ENCODE measurements around the gene ASTN1. TPM values are rescaled to one million over a fixed set of nuclear protein-coding genes. Genes with fewer than 3 reads are reported as not detected.
A peak's percentile ranks its signal among the peaks of the same experiment; 100 is the strongest.
"Not testable (repeated sequence)": the region's sequence is repeated elsewhere in the genome, so short reads cannot be mapped to it uniquely, and the experiment has no call there.

ASTN1 gene
- total and polyA plus RNA-seq, 4 donors: 33.4 to 127 (median 82.8) TPM

DNA sequence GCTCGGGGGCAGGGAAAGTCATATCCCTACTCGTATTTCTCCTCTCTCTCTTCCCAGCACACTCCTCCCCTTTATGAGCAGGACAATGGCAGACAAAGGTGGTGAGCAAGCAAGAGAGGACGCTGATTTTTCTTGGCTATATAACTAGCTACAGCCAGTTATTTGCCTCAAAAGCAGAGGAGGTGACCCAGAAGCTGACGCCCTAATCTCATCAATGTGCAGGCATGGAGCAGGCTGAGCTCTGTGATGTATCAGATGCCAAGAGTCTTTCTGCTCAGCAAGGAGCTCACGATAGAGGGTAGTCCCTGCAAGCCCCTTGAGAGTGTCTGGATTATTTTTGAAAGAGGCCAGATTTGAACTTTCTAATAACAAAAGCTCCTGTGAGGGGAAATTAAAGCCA lies 75.5 kb downstream of the ASTN1 start:
- H3K27ac ChIP-seq (ENCODE audit: low read depth, low read length): no peak overlapping the region
- H3K4me1 ChIP-seq (ENCODE audit: control insufficient read depth, insufficient read depth, low read length): peaks cover 4% of the 10 kb centered on the region
- WGBS (ENCODE audit: insufficient coverage): 36% methylated on average over 2 of the region's 5 CpGs

DNA sequence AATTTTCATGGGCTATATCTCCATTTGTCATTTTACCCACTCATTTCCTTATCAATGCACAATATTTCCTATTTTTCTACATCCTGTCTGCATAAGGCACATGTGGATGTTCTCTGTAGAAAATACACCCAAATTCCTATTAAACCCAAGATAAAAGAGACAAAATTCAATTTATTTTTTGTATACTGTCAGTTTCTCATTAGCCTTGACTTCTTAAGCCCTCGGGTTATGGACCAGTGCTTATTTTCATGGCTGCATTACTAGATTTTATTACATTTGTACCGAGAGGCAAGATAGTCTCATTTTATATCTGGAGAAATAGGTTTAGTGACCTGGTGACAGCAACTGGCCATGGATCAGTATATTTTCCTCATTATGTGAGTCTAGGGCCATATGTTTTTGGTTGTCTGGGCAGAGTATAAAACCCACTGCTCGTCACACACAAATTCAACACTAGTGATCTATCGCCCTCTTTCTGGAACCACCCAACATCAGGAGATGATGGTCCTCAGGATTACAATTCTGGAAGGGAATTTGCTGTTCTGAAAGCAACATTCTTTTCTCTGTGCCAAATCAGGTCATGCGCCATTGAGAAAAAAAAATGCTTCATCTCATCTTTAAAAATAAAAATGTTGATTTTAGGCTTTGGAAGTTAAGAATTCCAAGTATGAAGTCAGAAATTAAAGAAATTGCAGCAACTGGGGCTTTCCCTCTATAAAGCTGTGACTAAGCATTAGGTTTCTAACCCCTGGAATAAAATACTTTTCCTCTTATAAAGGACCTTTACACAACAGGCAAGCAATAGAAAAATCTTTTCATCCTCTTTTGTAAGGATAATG lies 81.4 kb downstream of the ASTN1 start:
- Histone ChIP-seq H3K27me3 (ENCODE audit: control insufficient read depth, insufficient read depth, low read length) (no peaks in the 10 kb centered on the region), H3K27ac (ENCODE audit: low read depth, low read length) (no peak overlapping the region), H3K36me3 (ENCODE audit: control insufficient read depth, insufficient read depth, low read length) (no peaks in the 10 kb centered on the region), H3K4me1 (ENCODE audit: control insufficient read depth, insufficient read depth, low read length) (peaks cover 4% of the 10 kb centered on the region), H3K4me3 (ENCODE audit: low read depth, low read length) (no peak overlapping the region), H3K9me3 (ENCODE audit: control insufficient read depth, insufficient read depth, low read length) (no peaks in the 10 kb centered on the region)
- DNase-seq (ENCODE audit: low read depth in 4 of 6, low spot score in 6 of 6): no peak
- WGBS (ENCODE audit: insufficient coverage): 100% methylated on average over 1 of the region's 5 CpGs

More for the DNA sequence above, 75.5 kb downstream of the ASTN1 start:
- Histone ChIP-seq H3K27me3 (ENCODE audit: control insufficient read depth, insufficient read depth, low read length) (no peaks in the 10 kb centered on the region), H3K36me3 (ENCODE audit: control insufficient read depth, insufficient read depth, low read length) (no peaks in the 10 kb centered on the region), H3K4me3 (ENCODE audit: low read depth, low read length) (no peak overlapping the region), H3K9me3 (ENCODE audit: control insufficient read depth, insufficient read depth, low read length) (no peaks in the 10 kb centered on the region)
- DNase-seq (ENCODE audit: low read depth in 4 of 6, low spot score in 6 of 6): no peak

DNA sequence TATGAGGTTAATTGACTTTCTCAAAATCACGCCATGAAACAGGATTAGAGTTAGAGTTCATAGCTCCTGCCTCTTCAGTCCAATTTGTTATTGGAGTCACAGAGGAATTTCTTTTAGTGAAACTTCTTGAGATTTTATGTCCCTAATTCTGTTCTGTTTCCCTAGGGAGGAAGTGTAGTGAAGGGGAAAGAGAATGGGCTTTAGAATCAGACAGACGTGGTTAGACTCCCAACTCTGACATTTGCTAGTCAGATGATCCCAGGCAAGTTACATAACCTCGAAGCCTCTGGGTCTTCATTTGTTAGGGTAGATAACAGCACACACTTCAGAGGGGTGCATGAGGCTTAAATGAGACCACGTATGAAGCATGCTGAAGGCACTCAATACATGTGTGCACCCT lies 83.9 kb downstream of the ASTN1 start:
- Histone ChIP-seq H3K27ac (ENCODE audit: low read depth, low read length) (peak overlapping the region; percentile 22), H3K36me3 (ENCODE audit: control insufficient read depth, insufficient read depth, low read length) (no peaks in the 10 kb centered on the region), H3K4me1 (ENCODE audit: control insufficient read depth, insufficient read depth, low read length) (peaks cover 5% of the 10 kb centered on the region), H3K27me3 (ENCODE audit: control insufficient read depth, insufficient read depth, low read length) (no peaks in the 10 kb centered on the region), H3K9me3 (ENCODE audit: control insufficient read depth, insufficient read depth, low read length) (no peaks in the 10 kb centered on the region), H3K4me3 (ENCODE audit: low read depth, low read length) (no peak overlapping the region)
- DNase-seq (ENCODE audit: low read depth in 4 of 6, low spot score in 6 of 6): peak in 4 of 6 donors; percentile 19 to 66 (median 44)
- 82% methylated on average over 2 of the region's 4 CpGs for WGBS (ENCODE audit: insufficient coverage)

DNA sequence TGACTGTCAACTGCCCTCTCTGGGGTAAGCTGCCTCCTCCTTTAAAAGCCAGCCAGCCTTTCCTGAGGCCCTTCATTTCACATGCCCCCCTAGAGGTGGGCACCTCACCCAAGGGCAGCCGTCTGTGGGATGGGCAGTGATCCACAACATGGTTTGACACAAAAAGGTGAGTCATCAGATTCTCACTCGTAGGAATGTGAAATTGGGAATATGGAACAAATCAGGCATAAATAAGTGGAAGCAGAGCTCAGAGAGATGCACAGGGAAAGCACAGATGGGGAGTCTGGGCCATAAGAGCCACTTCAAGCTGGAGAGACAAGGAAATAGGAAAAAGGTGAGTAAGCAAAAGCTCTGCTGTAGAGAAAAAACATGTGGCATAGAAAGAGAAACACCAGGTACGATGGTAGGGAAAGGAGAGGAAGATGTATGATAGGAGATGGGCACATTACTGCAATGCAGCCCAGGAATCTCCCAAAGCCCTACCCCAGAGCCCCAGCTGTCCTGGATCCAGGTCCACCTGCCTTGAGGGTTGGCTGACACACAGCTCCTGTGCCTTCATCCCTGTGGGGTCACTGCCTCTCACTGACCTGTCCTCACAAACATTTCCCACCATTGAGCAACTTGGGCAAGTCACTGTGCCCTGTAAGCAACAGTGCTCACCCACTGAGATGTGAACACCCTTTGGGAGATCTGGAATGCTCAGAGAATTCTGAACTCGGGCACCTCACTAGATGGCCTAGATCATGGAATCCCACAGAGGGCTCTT lies 86.6 kb downstream of the ASTN1 start:
- Histone ChIP-seq H3K4me1 (ENCODE audit: control insufficient read depth, insufficient read depth, low read length) (peaks cover 5% of the 10 kb centered on the region), H3K27ac (ENCODE audit: low read depth, low read length) (no peak overlapping the region), H3K9me3 (ENCODE audit: control insufficient read depth, insufficient read depth, low read length) (no peaks in the 10 kb centered on the region), H3K4me3 (ENCODE audit: low read depth, low read length) (no peak overlapping the region), H3K27me3 (ENCODE audit: control insufficient read depth, insufficient read depth, low read length) (no peaks in the 10 kb centered on the region), H3K36me3 (ENCODE audit: control insufficient read depth, insufficient read depth, low read length) (no peaks in the 10 kb centered on the region)
- no peak for DNase-seq (ENCODE audit: low read depth in 4 of 6, low spot score in 6 of 6)
- WGBS (ENCODE audit: insufficient coverage): 86% methylated on average over 3 of the region's 4 CpGs

DNA sequence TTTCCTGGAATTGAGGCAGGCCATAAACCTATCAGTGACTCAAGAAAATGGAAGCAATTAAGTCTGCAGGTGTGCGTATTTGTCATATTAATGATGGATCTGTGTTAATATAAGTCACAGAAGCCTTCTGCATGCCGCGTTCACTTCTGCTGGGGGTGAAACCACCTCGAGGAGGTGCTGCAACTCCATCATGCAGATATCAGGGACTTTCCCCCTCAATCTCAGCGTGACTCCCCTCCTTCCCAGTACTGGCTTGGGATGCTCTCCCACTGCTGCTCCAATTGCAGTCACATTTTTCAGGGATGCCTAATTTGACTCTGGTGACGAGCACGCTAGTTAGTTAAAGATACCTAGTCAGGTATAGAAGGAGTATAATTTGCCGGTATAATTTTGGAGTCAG lies 87.5 kb downstream of the ASTN1 start:
- Histone ChIP-seq H3K4me3 (ENCODE audit: low read depth, low read length) (no peak overlapping the region), H3K4me1 (ENCODE audit: control insufficient read depth, insufficient read depth, low read length) (peaks cover 5% of the 10 kb centered on the region), H3K27me3 (ENCODE audit: control insufficient read depth, insufficient read depth, low read length) (no peaks in the 10 kb centered on the region), H3K9me3 (ENCODE audit: control insufficient read depth, insufficient read depth, low read length) (no peaks in the 10 kb centered on the region), H3K36me3 (ENCODE audit: control insufficient read depth, insufficient read depth, low read length) (no peaks in the 10 kb centered on the region), H3K27ac (ENCODE audit: low read depth, low read length) (no peak overlapping the region)
- WGBS (ENCODE audit: insufficient coverage): 91% methylated on average over 4 of the region's 8 CpGs
- peak in 1 of 6 donors; percentile 32 for DNase-seq (ENCODE audit: low read depth in 4 of 6, low spot score in 6 of 6)

DNA sequence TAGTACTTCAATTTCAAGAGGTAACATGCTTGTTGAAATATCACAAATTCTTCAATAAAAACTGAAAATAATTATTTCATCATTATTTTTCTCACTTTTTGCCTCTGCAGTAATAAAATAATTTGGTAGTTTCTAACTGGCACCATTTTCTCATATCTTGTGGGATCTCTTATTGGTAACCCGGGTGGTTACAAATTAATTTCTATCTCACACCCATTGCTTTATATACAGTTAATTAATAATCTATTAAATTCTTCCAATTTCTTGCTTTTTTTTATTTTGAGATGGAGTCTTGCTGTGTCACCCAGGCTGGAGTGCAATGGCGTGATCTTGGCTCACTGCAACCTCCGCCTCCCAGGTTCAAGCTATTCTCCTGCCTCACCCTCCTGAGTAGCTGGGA lies 89.7 kb downstream of the ASTN1 start:
- H3K36me3 ChIP-seq (ENCODE audit: control insufficient read depth, insufficient read depth, low read length); DNase-seq (ENCODE audit: low read depth in 4 of 6, low spot score in 6 of 6); H3K4me3 ChIP-seq (ENCODE audit: low read depth, low read length); H3K4me1 ChIP-seq (ENCODE audit: control insufficient read depth, insufficient read depth, low read length); H3K9me3 ChIP-seq (ENCODE audit: control insufficient read depth, insufficient read depth, low read length); H3K27ac ChIP-seq (ENCODE audit: low read depth, low read length); H3K27me3 ChIP-seq (ENCODE audit: control insufficient read depth, insufficient read depth, low read length): not testable (repeated sequence)
- no CpG with 5 or more reads among the region's 3 CpGs for WGBS (ENCODE audit: insufficient coverage)

DNA sequence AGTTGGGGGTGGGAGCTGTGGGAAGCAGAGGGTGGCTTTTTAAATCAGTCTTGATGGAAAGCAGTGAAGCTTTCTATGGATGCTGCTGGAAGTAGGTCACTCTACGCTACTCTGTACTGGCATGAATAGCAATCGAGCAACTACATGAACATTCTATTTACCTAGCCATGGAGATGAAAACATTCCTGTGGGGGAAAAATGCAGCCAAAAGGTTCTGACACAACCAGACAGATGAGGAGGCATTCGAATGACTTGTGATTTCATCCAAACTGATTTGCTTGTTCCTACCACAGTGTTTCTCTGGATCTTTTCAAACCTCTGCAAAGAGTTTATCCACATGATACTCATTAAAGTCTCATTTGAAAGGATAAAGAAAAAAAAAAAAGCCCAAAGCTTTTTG lies 95.0 kb downstream of the ASTN1 start:
- H3K4me1 ChIP-seq (ENCODE audit: control insufficient read depth, insufficient read depth, low read length): peaks cover 6% of the 10 kb centered on the region
- no peak overlapping the region for H3K4me3 ChIP-seq (ENCODE audit: low read depth, low read length)
- no peaks in the 10 kb centered on the region for H3K27me3 ChIP-seq (ENCODE audit: control insufficient read depth, insufficient read depth, low read length)
- no peaks in the 10 kb centered on the region for H3K36me3 ChIP-seq (ENCODE audit: control insufficient read depth, insufficient read depth, low read length)
- H3K27ac ChIP-seq (ENCODE audit: low read depth, low read length): peak overlapping the region; percentile 35
- WGBS (ENCODE audit: insufficient coverage): 20% methylated on average over 2 of the region's 3 CpGs
- no peaks in the 10 kb centered on the region for H3K9me3 ChIP-seq (ENCODE audit: control insufficient read depth, insufficient read depth, low read length)
- DNase-seq (ENCODE audit: low read depth in 4 of 6, low spot score in 6 of 6): peak; percentile 21 to 76 (median 42)

DNA sequence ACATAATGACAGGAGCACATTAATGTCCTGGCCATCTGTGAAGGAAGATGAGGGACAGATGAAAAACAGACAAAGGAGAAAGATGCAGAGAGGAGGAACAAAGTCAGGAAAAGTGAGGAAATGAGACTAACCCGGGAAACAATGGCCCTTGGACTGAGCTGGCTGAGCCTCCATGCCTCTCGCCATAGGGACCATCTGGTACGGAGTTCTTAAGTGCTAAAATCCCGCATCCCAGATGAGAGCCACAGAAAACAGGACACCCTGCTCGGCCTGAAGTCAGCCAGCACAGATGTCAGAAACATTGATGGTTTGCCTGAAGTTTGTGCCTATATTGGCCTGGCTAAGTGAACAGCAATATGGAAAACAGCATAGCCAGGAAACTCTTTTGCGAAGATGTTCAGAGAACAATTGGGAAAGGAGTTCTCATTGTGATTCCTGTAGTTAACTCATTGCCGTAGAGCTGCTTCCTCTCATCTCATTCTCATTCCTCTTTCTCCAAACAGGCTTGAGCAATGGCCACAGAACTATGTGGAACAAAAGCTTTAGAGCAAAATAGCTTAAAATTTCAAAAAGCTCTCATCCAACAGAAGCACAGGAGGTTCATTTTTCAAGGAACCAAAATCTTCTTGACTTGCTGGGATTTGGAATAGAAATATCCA lies 96.6 kb downstream of the ASTN1 start:
- H3K27me3 ChIP-seq (ENCODE audit: control insufficient read depth, insufficient read depth, low read length): no peaks in the 10 kb centered on the region
- peaks cover 6% of the 10 kb centered on the region for H3K4me1 ChIP-seq (ENCODE audit: control insufficient read depth, insufficient read depth, low read length)
- no peak overlapping the region for H3K4me3 ChIP-seq (ENCODE audit: low read depth, low read length)
- DNase-seq (ENCODE audit: low read depth in 4 of 6, low spot score in 6 of 6): no peak
- H3K36me3 ChIP-seq (ENCODE audit: control insufficient read depth, insufficient read depth, low read length): no peaks in the 10 kb centered on the region
- 71% methylated on average over 5 of the region's 7 CpGs for WGBS (ENCODE audit: insufficient coverage)
- no peaks in the 10 kb centered on the region for H3K9me3 ChIP-seq (ENCODE audit: control insufficient read depth, insufficient read depth, low read length)
- H3K27ac ChIP-seq (ENCODE audit: low read depth, low read length): no peak overlapping the region

DNA sequence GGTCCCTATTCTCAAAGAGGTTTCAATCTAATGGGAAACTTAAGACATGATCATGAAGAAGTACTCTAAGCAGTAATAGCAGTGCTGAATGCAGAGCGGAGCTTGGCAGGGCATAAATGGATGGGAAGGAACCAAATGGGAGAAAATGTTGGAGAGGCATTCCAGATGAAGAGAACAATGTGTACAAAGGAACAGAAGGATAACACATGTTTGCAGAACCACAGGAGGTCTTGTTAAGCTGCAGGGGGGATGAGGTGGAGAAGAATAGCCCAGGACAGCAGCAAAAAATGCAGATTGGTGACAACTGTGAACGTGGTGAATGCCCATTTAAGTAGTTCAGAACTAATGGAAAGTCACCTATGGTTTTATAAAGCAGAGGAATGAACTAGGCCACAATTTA lies 99.1 kb downstream of the ASTN1 start:
- Histone ChIP-seq H3K27me3 (ENCODE audit: control insufficient read depth, insufficient read depth, low read length) (no peaks in the 10 kb centered on the region), H3K9me3 (ENCODE audit: control insufficient read depth, insufficient read depth, low read length) (no peaks in the 10 kb centered on the region), H3K27ac (ENCODE audit: low read depth, low read length) (no peak overlapping the region), H3K4me1 (ENCODE audit: control insufficient read depth, insufficient read depth, low read length) (peaks cover 3% of the 10 kb centered on the region), H3K36me3 (ENCODE audit: control insufficient read depth, insufficient read depth, low read length) (peaks cover 3% of the 10 kb centered on the region), H3K4me3 (ENCODE audit: low read depth, low read length) (no peak overlapping the region)
- 29% methylated on average over 2 of the region's 2 CpGs for WGBS (ENCODE audit: insufficient coverage)
- no peak for DNase-seq (ENCODE audit: low read depth in 4 of 6, low spot score in 6 of 6)

Measured in spinal cord (tissue), 10 donors.